Measurements from ENCODE around the gene ITM2A.

ITM2A gene

GRCh38 chrX:79366873-79367749 is at the start of gene ITM2A:
Gene ITM2A, minus strand, starts transcription at chrX:79367334. Its CDS starts 119 bp downstream, at chrX:79367215.
- DNase-seq (ENCODE audit: low read depth): no peak

GRCh38 chrX:79415056-79415455 is 47.9 kb upstream of the ITM2A start:
- no peak for DNase-seq (ENCODE audit: low read depth)

DNA sequence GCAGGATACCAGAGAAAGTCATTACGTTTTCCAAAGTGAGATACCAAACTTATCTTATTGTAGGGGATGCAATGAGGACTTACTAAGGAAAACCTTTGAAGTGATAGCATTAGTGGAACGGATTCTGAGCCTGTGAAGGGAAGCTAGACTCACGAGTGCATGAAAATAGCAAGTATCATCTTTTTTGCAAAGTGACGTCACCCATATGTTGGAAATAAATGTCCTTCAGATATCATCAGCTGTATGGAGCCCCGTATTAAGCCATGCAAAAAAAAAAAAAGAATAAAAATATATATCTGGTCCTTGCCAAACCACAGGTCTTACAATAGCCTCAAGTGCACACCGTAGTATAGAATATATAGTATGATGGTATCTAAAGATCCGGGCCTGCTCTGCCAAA is 46.8 kb upstream of the ITM2A start:
- no peak for DNase-seq (ENCODE audit: low read depth)

DNA sequence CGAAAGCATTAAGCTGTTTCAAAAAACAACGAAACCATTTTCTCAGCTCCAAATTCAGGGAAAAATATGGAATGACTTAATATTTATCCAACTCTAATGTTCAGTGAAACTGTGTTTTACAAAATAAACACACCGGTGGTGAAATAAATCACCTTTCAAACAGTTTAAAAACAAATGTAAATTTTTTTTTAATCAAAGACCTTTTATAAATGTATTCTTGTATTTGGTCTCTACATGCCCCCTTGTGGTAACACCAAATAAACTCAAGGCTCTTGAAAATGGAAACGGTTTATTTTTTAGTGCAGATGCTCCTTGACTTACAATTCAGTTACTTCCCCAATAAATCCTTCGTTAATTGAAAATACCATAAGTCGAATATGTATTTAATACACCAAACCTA is 45.8 kb upstream of the ITM2A start:
- peak; percentile 0 for DNase-seq (ENCODE audit: low read depth)

DNA sequence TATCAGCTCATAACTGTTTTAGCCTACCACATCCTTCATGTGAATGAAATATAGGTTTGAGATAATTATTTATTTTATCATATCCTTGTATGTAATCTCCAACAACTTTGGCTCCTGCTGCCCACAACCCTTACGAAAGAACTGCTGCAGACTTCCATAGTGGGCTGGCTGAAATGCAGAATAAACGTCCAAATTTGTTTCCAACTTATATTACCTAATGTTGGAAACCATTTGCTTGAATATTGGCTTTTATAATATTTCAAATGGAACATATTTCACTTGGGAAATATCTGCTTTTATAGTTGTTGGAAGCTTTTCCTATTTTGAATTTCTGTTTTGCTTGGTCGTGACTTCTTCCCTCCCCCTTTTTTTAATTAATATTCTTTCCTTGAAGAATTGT is 45.0 kb upstream of the ITM2A start:
- no peak for DNase-seq (ENCODE audit: low read depth)

GRCh38 chrX:79409657-79410056 is 42.5 kb upstream of the ITM2A start:
- no peak for DNase-seq (ENCODE audit: low read depth)

- DNase-seq (ENCODE audit: low read depth): no peak
Observed at GRCh38 chrX:79408623-79409322, 41.6 kb upstream of the ITM2A start.

GRCh38 chrX:79400623-79401022 is 33.5 kb upstream of the ITM2A start:
- no peak for DNase-seq (ENCODE audit: low read depth)

DNA sequence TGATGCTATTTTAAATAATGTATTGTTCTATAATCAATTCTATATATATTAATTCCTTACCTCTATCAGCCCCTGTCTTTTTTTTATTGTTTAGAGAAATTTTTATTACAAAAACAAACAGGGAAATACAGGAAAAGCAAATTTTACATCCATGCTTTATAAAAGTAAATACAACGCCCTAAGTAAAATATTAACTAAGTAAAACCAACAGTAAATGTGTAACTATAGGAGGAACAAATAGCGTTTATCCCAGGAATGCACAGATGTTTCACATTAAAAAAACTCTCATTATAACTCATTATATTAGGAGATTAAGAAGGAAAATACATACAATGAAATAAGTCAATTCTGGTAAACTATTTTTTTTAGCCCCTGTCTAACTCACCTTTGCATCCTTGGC is 8.2 kb upstream of the ITM2A start:
- no peak for DNase-seq (ENCODE audit: low read depth)

GRCh38 chrX:79371640-79372039 is 4.5 kb upstream of the ITM2A start:
- no peak for DNase-seq (ENCODE audit: low read depth)

DNA sequence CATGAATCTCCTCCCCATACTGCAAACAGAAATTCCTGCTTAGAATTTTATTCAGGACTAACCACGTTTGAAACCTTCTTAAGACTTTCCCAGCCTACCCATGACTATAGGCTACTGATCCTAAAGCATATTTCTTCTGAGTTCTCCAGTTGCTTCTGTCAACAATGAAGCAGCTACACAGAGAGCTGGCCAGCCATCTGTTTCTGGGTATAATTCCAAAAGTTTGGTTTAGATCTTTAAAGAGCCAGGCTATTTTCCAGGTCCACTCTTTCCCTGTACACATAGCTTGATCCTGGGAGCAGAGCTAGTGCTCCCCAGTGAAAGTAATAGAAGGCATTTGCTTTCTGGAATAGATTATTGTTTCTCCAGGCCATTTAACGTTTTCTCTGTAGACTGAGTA is 4.0 kb upstream of the ITM2A start:
- DNase-seq (ENCODE audit: low read depth): no peak

DNA sequence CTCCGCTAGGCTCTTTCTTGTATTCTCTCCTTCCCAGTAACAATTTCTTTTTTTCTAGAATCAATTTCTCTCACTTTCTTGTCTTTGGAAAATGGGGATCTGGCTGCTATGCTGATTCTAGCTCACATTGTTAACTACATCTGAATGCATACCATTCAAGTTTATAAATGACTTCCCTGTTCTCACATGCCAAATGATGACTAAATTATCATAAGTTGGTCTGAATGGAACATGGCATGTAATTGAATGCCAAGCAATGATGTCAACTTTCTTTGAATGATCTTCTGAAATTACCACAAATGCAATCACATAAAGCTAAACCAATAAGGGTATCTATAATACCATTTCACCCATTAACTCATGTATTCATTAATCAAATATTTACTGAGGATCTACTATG is 2.7 kb upstream of the ITM2A start:
- DNase-seq (ENCODE audit: low read depth): no peak

DNA sequence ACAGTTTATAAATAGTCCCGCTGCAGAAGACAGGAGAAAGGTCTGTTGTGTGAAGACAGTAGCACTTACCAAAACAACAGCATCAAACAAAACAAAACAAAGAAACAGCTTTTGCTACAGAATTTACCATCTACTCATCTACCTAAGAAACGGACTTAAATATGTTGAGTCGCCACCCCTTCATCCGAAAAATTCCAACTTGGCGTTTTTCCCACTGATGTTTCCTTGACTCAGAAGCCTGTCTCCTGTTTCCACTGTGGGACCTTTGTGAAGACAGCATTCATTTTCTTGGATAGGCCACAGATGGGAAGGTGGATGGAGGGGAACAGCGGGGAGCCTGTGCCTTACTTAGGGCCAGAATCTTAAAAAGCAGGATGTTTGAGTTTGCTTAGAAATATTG is 1.3 kb upstream of the ITM2A start:
- no peak for DNase-seq (ENCODE audit: low read depth)

GRCh38 chrX:79367907-79368306 is 773 bp upstream of the ITM2A start:
- DNase-seq (ENCODE audit: low read depth): no peak

DNA sequence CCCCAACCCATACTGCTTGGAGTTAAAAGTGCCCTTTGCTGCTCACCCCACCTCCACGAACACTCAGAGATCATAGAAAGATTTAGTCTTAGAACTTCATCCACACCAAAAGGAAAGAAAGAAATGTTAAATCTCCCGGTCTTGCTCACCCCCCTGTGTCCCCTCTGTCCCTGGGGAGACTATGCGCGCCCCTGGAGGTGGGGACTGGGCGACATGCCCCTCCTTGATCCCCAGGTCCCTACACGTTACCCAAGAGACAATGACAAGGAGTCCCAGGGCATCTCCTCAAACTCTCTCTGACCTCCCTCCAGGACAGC is 620 bp downstream of the ITM2A start:
- DNase-seq (ENCODE audit: low read depth): no peak

DNA sequence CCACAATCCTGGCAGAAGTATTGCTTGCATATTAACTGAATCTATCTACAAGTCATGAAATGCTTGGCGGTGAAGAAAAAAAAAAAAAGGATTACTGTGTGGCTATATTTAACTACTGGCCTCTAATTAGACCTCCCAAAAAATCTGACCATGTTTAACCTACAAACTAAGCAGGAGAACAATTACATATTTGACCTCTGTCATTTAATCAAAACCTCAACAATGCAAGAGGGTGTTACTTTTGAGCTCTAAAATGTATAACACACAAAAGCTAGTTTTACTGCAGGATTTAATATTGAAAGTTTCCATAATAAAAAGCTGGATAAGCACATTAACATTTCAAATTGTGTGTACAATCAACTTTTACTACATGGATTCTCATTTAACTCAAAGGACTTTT is 1.5 kb downstream of the ITM2A start:
- DNase-seq (ENCODE audit: low read depth): no peak

- no peak for DNase-seq (ENCODE audit: low read depth)
Observed at GRCh38 chrX:79364306-79364705, 2.8 kb downstream of the ITM2A start.

DNA sequence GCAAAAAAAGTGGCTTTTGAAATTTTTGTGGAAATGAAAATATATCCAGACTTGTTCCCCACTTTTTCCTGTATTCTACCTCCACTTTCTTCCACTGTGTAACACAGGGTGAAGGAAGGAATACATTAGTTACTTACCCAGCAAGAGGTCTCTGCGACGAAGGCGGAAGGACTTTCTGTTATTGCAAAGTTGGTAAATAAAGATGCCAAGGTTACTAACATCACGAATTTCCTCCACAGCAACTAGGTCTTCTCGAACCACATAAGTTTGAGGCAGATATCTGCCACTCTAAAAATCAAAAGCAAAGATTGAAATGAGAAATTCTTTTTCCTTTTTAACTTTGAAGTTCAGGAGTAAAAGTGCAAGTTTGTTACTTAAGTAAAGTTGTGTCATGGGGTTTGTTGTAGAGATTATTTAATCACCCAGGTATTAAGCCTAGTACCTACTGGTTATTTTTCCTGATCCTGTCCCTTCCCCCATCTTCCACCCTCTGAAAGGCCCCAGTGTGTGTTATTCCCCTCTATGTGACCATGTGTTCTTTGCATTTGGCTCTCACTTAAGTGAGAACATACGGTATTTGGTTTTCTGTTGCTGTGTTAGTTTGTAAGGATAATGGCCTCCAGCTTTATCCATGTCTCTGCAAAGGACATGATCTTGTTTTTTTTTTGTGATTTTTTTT is 5.8 kb downstream of the ITM2A start:
- no peak for DNase-seq (ENCODE audit: low read depth)

DNA sequence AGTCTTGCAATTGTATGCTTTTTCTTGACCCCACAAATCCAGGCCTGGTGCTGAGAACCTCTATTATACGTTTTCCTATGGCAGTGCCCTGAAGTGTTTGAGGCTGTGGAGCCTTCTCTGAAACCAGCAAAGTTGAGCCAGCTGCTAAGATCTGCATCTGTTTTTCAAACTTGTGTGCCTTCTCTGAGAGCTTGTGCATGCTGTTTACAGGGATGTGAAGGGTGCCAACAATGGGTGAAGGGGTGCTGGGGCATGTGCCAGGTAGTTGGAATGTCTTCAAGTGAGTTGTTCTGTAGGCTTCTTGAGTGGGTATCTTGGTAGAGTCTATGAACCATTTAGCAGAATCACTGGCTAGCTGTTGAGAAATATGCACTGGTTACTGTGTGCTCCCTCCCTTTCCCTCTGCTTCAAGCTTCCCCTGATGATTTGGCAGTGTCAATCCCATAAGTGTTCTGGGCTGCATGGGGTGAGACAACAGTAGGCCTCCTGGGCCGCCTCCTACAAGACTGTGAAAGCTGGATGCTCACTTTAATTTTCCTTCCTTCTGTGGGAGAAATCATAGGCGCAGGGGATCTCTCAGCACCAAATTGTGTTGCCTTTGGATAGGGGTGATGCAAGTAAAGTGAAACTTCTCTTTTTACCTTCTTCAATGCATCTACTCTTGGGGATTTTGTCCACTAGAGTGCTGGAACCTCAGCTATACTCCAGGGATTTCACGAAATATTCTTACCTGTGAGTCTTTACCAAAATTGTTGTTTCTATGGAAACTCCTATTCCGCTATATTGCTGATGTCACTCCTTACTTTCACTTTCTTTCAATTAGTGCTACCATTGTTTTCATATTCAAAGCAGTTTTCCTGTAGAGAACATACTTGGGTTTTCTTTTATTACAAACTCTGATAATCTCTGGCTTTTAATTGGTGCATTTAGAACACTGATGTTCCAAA is 30.0 kb downstream of the ITM2A start:
- DNase-seq (ENCODE audit: low read depth): no peak

GRCh38 chrX:79330022-79330421 is 37.1 kb downstream of the ITM2A start:
- DNase-seq (ENCODE audit: low read depth): no peak

DNA sequence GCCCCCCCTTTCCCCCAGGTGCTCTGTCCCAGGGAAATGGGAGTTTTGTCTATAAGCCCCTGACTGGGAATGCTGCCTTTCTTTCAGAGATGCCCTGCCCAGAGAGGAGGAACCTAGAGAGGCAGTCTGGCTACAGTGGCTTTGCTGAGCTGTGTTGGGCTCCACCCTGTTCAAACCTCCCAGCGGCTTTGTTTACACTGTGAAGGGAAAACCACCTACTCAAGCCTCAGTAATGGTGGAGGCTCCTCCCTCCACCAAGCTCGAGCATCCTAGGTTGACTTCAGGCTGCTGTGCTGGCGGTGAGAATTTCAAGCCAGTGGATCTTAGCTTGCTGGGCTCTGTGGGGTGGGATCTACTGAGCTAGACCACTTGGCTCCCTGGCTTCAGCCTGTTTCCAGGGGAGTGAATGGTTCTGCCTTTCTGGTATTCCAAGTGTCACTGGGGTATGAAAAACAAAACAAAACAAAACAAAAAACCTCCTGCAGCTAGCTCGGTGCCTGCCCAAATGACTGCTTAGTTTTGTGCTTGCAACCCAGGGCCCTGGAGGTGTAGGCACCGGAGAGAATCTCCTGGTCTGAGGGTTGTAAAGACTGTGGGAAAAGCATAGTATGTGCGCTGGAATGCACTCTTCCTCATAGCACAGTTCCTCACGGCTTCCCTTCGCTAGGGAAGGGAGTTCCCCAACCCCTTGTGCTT is 41.7 kb downstream of the ITM2A start:
- DNase-seq (ENCODE audit: low read depth): no peak

All from fibroblast of gingiva (primary cell).